Measurements from ENCODE around the gene DPCD.
A peak's percentile ranks its signal among the peaks of the same experiment; 100 is the strongest.

Gene DPCD

DNA sequence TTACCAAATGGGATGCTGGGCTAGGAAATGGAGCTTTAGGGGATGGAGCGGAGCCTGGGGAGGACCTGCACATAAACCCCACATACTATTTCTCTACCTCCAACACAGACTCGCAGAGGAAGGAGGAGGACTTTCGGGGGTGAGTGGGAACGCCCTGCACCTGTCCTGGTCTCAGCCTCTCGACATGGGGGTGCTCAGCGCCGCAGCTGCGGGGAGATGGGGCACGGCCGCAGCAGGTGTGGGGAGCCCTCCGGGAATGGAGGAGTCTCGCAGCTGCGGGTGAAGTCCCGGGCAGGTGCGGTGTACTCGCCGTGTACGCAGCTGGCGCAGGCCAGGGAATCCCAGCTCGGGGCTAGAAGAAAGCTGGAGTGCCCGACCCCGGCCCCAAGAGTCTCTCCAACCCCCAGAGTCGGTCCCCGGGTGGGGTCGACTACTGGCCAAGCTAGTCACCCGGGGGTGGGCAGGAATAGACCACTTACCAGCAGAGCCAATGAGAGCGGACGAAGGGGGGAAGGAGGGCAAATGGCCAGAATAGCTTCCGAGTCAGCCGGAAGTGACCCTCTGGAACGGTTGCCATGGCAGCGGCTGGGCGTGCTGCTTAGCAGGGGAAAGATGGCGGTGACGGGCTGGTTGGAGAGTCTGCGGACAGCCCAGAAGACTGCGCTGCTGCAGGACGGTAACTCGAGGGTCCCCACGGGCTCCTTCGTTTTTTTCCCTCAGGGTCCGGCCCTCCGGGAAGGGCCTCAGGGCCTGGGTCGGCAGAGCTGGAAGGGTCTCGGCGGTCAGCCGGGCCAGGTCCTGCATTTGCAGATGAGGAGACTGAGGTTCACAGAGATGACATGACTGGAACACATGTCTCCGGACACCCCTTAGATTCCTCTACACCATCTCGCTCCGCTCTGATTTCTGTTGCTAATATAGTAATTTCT lies at the start of gene DPCD, which contains the start of gene POLL:
Gene DPCD, plus strand, starts transcription at position 597 of the 929 bp plus-strand sequence. Its CDS starts 16 bp downstream, at position 613.
Gene POLL, minus strand, starts transcription at position 533 of the 929 bp plus-strand sequence. CDS start 897 bp downstream, outside the sequence.
- peak; percentile 94 for DNase-seq

- DNase-seq = peak; percentile 43
These were observed 49.7 kb upstream of the DPCD start for GRCh38 chr10:101538446-101538845.

DNA sequence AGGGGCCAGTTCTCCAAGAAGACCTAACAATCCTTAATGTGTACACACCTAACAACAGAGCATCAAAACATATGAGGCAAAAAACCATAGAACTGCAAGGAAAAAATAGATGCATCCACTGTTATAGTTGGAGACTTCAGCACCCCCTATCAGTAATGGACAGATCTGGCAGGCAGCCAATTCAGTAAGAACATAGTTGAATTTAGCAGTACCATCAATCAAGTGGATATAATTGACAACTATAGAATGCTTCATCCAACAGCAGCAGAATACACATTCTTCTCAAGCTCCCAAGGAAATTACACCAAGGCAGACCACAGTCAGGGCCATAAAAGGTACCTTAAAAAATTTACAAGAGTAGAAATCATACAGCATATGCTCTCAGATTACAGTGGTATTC lies 42.2 kb upstream of the DPCD start:
- peak; percentile 54 for DNase-seq

GRCh38 chr10:101550965-101551364 lies 37.2 kb upstream of the DPCD start:
- DNase-seq = no peak

GRCh38 chr10:101552442-101552841 lies 35.7 kb upstream of the DPCD start:
- DNase-seq = no peak

- no peak for DNase-seq
These were observed 30.6 kb upstream of the DPCD start for GRCh38 chr10:101557541-101557940.

- DNase-seq = peak; percentile 14
These were observed 29.9 kb upstream of the DPCD start for GRCh38 chr10:101558204-101558603.

DNA sequence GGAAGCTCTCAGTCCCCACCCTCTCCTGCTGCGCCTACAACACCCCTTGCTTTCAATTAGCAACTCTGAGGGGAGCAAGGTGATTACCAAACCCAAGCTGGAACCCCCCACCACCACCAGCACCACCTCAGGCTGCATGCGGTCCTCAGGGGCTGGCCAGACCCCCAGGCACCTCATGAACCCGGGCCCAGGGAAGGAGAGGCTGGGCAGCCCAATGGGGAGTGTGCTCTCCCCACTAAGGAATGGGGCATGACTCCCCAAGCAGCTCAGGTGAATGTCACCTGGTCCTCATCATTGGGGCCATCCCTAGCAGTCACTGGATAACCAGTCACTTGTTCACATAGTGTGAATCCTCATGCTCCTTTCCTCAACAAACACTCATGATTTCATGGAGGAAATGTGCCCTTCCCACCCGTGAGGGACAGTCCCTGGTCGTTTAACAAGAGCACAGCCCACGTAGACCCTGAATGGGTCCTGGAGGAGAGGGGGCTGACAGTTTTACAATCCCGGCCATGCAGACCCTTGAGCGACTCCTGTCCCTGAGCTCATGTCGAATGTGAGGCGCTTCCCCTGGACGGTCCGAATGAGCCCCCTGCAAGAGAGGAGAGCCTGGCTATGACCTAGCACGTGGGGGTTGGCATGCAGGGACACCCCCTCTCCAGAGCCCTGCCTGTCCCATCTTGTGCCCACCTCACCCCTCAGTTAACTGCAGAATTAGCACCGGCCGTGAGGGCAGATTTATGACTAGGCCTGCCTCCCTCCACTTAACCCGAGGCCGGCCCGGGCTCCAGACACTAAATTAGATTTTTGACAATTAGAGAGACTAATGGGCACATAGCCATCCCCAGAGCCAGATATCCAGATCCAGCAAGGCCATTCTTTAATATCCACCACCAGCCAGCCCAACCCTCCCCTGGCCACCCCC lies 29.2 kb upstream of the DPCD start:
- DNase-seq = no peak

DNA sequence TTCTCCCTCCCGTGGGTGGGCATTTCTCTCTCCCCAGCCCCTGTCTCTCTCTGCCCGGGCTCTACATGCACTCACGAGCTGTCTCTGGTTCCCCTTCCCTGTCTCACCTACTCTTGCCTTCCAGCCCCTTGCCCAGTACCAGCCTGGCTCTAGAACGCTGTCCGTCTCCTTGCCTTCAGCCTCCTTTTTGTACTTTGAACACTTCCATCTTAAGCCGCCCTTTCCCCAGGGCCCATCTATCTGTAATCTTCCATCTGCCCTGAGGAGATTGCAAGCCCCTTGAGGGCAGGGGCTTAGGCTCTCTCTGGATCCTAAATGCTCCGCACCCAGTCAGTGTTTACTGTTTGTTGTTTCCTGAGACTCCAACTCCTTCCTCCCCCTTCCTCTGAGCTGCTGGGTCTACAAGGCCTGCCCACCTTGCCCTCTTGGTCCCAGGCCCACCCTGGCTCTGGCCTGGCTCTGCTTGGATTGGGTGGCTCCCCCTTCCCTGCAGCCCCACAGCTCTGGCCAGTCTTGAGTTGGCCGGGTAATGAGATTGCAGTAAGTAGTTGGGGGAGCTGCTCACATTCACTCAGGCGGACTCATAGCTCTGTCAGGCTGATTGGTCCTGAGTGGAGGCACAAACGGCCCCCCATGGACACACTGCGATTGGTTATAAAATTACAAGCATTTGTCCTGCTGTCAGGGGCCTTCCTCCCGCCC lies 28.4 kb upstream of the DPCD start:
- DNase-seq = no peak

GRCh38 chr10:101560298-101561067 lies 27.6 kb upstream of the DPCD start:
- DNase-seq = no peak

GRCh38 chr10:101561068-101561915 lies 26.8 kb upstream of the DPCD start:
- DNase-seq = no peak

DNA sequence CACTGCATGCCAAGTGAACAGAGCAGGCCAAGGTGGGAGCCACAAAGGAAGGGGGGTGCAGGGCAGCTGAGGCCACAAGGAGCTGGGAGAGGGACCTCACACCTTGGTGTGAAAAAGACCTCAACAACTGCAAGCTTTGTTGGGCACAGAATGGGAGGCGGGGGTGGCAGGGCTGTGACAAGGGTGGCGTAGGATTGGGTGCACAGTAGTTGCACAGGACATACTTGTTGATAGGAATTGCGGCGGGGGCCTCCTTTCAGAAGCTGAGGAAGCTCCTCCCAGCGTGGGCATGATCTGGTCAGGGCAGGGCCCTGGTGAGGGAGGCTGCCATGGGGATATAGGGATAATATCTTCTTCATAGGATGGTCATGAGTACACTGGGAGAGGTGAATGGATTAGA lies 25.9 kb upstream of the DPCD start:
- DNase-seq = no peak

- DNase-seq = no peak
These were observed 25.1 kb upstream of the DPCD start for GRCh38 chr10:101563007-101563406.

GRCh38 chr10:101563497-101564040 lies 24.6 kb upstream of the DPCD start:
- DNase-seq = no peak

DNA sequence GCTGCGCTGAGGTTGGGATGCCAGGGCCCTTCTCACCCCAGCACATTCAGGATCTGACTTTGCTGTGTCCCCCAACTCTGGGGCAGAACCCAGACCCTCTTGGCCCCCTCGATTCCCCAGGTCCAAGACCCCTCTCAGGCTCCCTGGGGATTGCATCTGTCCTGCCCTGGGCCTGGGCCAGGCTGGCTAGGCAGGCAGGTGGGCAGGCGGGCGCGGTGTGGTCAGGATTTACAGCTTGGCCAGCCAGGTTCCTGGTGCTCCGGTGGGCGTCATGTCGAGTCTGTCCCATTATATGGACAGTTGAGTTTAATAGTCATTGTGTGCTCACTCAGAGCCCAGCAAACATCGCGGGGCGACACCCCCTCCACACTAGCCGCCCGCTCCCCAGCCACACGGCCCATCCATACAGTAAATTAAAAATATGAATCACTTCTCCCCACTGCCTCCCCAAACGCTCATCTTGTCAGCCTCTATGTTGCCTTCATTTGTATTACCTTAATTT lies 23.6 kb upstream of the DPCD start:
- DNase-seq = no peak

DNA sequence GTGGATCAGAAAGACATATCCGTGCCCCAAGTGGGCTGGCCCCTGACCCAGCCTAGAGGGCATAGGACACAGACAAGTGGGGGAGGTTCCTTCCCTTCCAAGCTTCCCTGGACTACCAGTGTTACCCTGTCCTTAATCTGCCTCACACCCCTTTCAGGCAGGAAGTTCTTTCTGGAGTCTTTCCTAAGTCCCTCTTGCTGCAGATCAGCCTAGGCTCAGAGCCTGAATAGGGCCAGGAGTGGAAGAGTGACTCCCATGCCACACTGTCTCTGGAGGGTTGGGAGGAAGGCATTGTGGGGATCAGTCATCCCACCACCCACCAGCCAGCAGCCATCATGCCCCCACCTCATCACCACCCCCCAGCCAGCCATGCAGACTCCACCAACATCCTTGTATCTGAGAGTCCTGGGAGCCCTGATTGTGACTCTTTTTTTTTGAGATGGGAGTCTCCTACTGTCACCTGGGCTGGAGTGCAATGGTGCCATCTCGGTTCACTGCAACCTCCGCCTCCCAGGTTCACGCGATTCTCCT lies 22.7 kb upstream of the DPCD start:
- DNase-seq = no peak

- no peak for DNase-seq
These were observed 22.2 kb upstream of the DPCD start for GRCh38 chr10:101565936-101566332.

DNA sequence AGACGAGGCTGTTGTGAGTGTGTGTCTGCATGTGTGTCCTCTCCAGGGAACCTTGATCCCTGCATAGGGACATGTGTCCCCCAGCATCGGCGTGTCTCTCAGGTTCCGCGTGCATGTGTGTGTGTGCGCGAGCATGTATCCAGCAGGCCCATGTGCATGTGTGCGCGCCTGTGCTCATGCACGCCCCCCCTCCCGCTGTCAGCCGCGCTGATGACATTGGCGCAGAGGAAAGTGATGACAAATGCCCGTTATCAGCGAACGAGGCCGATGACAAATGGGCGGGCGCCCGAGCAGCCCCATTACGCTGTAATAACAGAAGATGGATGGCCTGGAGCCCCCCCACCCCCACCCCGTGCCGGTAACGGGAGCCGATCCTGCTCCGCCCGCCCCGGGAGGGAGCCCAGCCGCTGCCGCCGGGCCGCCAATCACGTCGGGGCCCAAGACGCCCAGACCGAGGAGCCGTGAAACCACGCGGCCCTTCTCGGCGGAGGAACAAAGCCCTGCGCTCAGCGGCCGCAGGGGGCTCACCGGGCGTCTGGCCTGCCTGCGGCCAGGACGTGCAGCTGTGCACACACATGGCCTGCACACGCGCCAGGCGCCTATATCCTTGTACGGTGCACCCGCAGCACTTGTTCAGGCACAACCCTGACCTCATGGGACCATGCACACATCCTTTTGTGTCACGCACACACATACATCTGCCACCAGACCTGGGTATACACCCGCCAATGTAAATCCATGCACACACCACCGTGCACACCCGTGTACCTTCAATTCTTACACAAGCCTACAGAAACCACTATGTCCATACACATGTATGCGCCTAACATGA lies 21.6 kb upstream of the DPCD start:
- DNase-seq = peak; percentile 34

Data from NCI-H510A treated with DMSO at 0.1 percent for 48 hours (cell line).